Measurements from ENCODE around the gene JPH2.

The JPH2 gene

GRCh38 chr20:44073011-44073674 lies 113.8 kb downstream of the JPH2 start:
- no peak for DNase-seq

GRCh38 chr20:44072384-44072783 lies 114.6 kb downstream of the JPH2 start:
- DNase-seq = no peak

GRCh38 chr20:44071526-44072111 lies 115.4 kb downstream of the JPH2 start:
- no peak for DNase-seq

DNA sequence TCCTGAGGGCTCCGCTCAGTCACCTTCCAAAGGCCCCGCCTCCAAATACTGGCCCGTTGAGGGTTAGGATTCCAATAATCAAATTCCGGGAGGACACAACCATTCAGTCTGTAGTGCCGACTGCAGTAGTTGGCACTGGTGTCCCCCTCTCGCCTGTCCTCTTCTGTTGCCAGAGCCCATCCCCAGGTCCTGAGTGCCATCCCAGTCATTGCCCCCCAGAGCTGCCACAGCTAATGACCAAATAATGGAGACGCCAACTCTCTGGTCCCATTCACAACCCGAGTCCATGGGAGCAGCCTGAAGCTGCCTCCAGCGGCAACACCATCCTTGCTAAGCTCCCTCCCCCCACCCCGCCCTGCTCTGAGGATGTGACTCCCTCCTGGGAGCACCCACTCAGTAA lies 115.9 kb downstream of the JPH2 start:
- no peak for DNase-seq

- no peak for DNase-seq
Observed at GRCh38 chr20:44070139-44070900, 116.7 kb downstream of the JPH2 start.

- DNase-seq = peak in 2 of 4 experiments; percentile 46 to 61
Observed at GRCh38 chr20:44069203-44070011, 117.6 kb downstream of the JPH2 start.

DNA sequence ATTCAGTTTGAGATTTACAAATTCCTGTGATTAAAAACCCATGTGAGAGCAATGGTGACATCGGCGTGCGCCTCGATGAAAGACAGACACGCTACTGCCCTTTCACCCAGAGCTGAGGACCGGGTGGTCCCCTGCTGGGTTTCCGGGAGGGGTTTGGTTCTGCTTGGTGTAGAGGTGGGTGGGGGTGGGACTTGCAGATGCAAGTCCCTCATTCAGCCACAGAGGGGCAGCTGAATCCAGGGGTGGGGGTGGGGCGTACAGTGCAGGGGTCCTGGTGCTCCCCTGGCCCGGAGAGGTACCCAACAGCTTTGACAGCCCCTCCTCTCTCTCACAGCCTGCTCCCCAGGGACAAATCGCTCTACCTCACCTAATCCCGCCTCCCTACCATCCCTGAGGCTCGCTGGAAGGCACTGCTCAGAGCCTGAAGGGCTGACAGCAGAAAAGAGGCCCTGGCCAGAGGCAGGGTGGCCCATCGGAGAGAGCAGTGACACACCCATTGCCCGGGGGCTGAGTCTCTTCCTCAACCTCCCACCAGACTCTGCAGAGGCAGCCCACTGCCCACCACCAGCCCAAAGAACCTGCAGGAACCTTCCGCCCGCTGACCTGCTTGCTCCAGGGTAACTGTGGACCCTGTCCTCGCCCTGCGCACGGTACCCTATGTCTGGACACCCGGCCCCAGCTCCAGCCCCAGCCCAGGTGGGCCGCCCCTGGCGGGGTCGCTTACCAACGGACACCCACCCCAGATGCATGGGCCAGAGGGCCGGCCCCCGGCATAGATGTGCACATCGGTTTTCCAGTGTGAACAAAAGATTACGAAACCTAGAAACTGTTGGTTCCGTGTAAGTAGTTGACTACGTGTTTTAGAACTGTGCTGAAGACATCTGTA lies 118.4 kb downstream of the JPH2 start:
- no peak for DNase-seq

DNA sequence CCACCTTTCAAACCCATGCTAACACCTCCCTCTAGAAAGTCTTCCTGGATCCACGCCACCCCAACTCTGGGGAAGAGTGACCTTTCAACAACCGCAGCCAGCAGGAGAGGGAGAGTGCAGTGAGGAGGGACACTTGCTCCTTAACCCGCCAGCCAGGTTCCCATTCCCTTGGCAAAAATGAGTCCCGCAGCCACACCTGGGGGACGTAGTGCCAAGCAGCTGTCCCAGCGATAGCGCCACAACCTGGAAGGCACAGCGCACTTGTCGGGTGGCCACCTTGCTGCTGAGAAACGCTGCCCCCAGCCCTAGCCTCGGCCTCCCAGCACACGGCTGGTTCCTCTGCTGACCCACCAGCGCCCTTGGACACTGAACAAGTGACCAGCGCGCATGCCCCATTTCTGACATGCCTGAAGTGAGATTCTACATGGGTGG lies 119.3 kb downstream of the JPH2 start:
- no peak for DNase-seq

GRCh38 chr20:44066645-44067606 lies 120.1 kb downstream of the JPH2 start:
- DNase-seq = no peak

DNA sequence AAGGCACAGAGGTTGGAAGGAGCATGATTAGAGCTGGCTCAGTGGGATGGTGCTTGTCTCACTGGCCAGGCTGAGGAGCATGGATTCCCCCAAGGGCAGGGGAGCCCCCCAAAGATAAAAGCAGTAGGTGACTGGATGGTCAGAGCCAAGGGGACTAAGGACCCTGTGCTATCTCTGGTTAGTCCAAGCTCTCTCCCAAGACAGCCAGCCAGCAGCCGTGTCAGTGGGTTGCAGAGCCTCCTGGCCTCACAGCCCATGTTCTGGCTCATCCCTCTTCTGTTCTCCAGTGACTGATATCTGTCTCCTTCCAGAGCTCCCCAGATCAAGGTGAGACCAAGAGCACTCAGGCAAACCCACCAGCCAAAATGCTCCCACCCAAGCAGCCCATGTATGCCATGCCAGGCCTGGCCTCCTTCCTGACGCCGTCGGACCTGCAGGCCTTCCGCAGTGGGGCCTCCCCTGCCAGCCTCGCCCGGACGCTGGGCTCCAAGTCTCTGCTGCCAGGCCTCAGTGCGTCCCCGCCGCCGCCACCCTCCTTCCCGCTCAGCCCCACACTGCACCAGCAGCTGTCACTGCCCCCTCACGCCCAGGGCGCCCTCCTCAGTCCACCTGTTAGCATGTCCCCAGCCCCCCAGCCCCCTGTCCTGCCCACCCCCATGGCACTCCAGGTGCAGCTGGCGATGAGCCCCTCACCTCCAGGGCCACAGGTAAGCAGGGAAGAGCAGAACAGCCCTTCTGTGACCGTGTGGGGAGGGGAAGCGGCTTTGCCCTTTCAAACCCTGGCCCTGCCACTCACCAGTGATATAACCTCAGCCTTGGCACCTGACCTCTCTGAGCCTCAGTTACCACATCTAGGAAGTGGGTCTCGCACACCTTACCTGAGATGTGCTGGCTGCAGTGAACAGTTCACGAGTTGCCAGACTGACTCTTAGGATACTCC lies 121.3 kb downstream of the JPH2 start:
- no peak for DNase-seq

DNA sequence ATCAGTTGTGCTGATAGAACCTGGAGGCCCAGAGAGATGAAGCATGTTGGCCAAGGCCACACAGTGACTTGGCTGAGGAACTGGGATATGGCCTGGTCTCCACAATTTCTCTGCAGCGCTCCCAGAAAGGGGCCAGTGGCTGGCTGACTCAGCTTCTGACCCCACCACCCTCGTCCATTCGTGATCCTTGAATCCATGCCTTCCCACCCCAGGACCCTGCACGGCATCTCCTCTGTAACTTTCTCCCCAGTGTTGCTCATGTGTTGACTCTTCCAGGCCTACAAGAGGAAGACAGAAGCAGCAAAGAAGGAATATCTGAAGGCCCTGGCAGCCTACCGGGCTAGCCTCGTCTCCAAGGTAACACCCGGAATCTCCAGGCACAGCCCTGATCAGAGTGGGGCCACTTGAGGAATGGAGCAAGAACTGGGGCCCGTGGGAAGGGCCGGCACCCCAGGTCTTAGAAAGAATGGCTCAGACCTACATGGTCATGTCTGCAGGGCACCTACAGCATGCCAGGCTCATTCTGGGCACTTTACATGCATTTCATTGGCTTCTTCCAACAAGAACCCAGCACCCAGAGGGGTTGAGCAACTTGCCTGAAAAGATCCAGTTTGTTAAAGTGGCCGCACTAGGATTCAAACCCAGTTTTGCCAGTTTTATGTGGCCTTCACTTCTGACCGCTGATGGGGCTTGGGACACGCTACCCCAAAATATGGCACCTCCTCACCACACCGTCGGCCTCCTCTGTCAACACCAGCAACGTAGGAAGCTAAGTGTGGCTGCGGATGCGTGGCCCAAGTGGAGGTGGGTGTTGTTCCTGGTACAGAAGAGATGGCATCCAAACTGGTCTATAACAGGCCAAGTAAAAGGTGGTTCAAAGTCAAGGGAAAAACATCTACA lies 122.2 kb downstream of the JPH2 start:
- no peak for DNase-seq

All from activated CD4-positive, CD25-positive, alpha-beta regulatory T cell (primary cell).